Mesenchymal stem cell (in vitro differentiated cells and primary cell): ENCODE data around the gene SPATS2L.
A peak's percentile ranks its signal among the peaks of the same experiment; 100 is the strongest.

ENCODE experiments used
- DNase-seq: peaks from one replicate; pipeline ENCODE4 v3.0.0-alpha.2; 2013
- H2AFZ ChIP-seq: one replicate; pipeline ENCODE4 v1.6.1; 2013; ENCODE audit warnings: low read depth, mild to moderate bottlenecking, control low read depth, inconsistent platforms, low read length, moderate library complexity
- H2AK5ac ChIP-seq: 2 replicates; pipeline ENCODE4 v1.6.1; 2013; ENCODE audit warnings: low read length, moderate library complexity, mild to moderate bottlenecking, inconsistent platforms; ENCODE audit not compliant: severe bottlenecking
- H2BK120ac ChIP-seq: one replicate; pipeline ENCODE4 v1.6.1; 2013; ENCODE audit warnings: low read depth, mild to moderate bottlenecking, inconsistent platforms, low read length, moderate library complexity
- H2BK12ac ChIP-seq, 2 experiments: one replicate each; pipeline ENCODE4 v1.6.1; 2013; ENCODE audit warnings: inconsistent platforms in 2 of 2, low read length in 2 of 2, mild to moderate bottlenecking in 2 of 2, moderate library complexity in 2 of 2, control low read depth in 1 of 2
- H2BK15ac ChIP-seq: one replicate; pipeline ENCODE4 v1.6.1; 2013; ENCODE audit warnings: mild to moderate bottlenecking, low read depth, inconsistent platforms; ENCODE audit not compliant: poor library complexity, severe bottlenecking
- H2BK5ac ChIP-seq: 2 replicates; pipeline ENCODE4 v1.6.1; 2013; ENCODE audit warnings: low read depth, mild to moderate bottlenecking, low read length, control low read depth, inconsistent platforms; ENCODE audit not compliant: poor library complexity, severe bottlenecking
- H3K14ac ChIP-seq, 2 experiments: one replicate each; pipeline ENCODE4 v1.6.1; 2013; ENCODE audit warnings: inconsistent platforms in 2 of 2, low read length in 2 of 2, control low read depth in 1 of 2, mild to moderate bottlenecking in 1 of 2, moderate library complexity in 1 of 2
- H3K18ac ChIP-seq, 2 experiments: one replicate each; pipeline ENCODE4 v1.6.1; 2013; ENCODE audit warnings: inconsistent platforms in 2 of 2, low read length in 2 of 2, control low read depth in 1 of 2, low read depth in 1 of 2, mild to moderate bottlenecking in 1 of 2
- H3K23ac ChIP-seq, 2 experiments: one replicate each; pipeline ENCODE4 v1.6.1; 2013; ENCODE audit warnings: inconsistent platforms in 2 of 2, low read length in 2 of 2, mild to moderate bottlenecking in 2 of 2, moderate library complexity in 2 of 2, control low read depth in 1 of 2
- H3K27ac ChIP-seq: 2 replicates; pipeline ENCODE4 v1.5.1; 2013; ENCODE audit warnings: mild to moderate bottlenecking, moderate library complexity, low read length, control low read depth, inconsistent platforms; ENCODE audit not compliant: poor library complexity, severe bottlenecking
- H3K27me3 ChIP-seq, 2 experiments: 2 replicates each; pipeline versions ENCODE4 v1.6.1 to v1.7.0; 2013; ENCODE audit warnings: low read length in 2 of 2, mild to moderate bottlenecking in 2 of 2, moderate library complexity in 2 of 2, control low read depth in 1 of 2, inconsistent platforms in 1 of 2; ENCODE audit not compliant: control insufficient read depth in 1 of 2, insufficient read depth in 1 of 2
- H3K36me3 ChIP-seq, 2 experiments: 2 replicates each; pipeline versions ENCODE4 v1.6.1 to v1.7.0; 2013; ENCODE audit warnings: low read length in 2 of 2, control low read depth in 1 of 2, inconsistent platforms in 1 of 2, low read depth in 1 of 2, mild to moderate bottlenecking in 1 of 2; ENCODE audit not compliant: insufficient read depth in 2 of 2, control insufficient read depth in 1 of 2
- H3K4ac ChIP-seq, 2 experiments: one replicate each; pipeline ENCODE4 v1.6.1; 2013; ENCODE audit warnings: inconsistent platforms in 2 of 2, low read length in 2 of 2, mild to moderate bottlenecking in 2 of 2, moderate library complexity in 2 of 2, control low read depth in 1 of 2, low read depth in 1 of 2
- H3K4me1 ChIP-seq: 2 replicates; pipeline ENCODE4 v1.6.1; 2013; ENCODE audit warnings: low read depth, low read length, control low read depth; ENCODE audit not compliant: control insufficient read depth, insufficient read depth
- H3K4me2 ChIP-seq: 2 replicates; pipeline ENCODE4 v1.6.1; 2013; ENCODE audit warnings: low read length, mild to moderate bottlenecking, inconsistent platforms; ENCODE audit not compliant: poor library complexity, severe bottlenecking
- H3K4me3 ChIP-seq, 2 experiments: 2 replicates each; pipeline versions ENCODE4 v1.5.1 to v1.7.0; 2013; ENCODE audit warnings: low read length in 2 of 2, mild to moderate bottlenecking in 2 of 2, control low read depth in 1 of 2, low read depth in 1 of 2; ENCODE audit not compliant: insufficient read depth in 1 of 2
- H3K79me1 ChIP-seq: replicated peaks from 2 replicates; pipeline ENCODE4 v1.6.1; 2013; ENCODE audit warnings: mild to moderate bottlenecking, control low read depth, low read length, inconsistent platforms; ENCODE audit not compliant: poor library complexity, severe bottlenecking
- H3K9ac ChIP-seq: 2 replicates; pipeline ENCODE4 v1.7.0; 2013; ENCODE audit warnings: mild to moderate bottlenecking, low read length, moderate library complexity
- H3K9me3 ChIP-seq: 2 replicates; pipeline ENCODE4 v1.7.0; 2013; ENCODE audit warnings: mild to moderate bottlenecking, low read length; ENCODE audit not compliant: control insufficient read depth
- H4K8ac ChIP-seq: one replicate; pipeline ENCODE4 v1.6.1; 2013; ENCODE audit warnings: inconsistent platforms, mild to moderate bottlenecking, low read length, moderate library complexity
- H4K91ac ChIP-seq: one replicate; pipeline ENCODE4 v1.6.1; 2013; ENCODE audit warnings: mild to moderate bottlenecking, low read length, inconsistent platforms
- WGBS: methylation state at CpG from one replicate; pipeline ENCODE4 v1.1.7; 2013; ENCODE audit warnings: mixed read lengths; 5-methylcytosine and 5-hydroxymethylcytosine counted together

The SPATS2L gene

DNA sequence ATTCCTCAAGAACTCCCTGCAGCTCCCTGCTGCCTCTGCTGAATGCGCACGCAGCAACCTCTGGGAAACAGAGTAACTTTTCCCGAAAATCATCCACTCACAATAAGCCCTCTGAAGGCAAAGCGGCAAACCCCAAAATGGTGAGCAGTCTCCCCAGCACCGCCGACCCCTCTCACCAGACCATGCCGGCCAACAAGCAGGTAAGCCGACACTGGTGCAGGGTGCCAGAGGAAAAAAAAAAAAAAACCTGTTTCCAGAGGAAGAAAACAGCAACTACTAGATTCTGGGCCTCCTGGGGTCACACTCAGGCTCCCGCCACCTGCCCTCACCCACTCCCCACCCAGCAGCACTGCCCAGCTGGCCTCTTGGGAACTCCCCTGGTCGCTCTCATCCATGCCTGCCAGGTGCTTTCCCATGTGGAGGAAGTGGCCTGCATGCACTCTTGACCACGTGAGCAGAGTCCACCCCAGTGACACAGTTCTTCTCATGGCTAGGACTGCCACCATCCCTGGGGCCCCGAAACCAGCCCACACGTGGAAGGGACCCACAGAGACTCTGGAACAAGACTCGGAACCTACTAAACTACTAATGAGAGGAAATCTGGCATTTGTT, 166.5 kb downstream of the SPATS2L start:
- Histone ChIP-seq H3K79me1 (peaks cover 26% of the 10 kb centered on the region), H3K4me2 (no peak overlapping the region), H2BK12ac (no peak overlapping the region), H3K27me3 (no peaks in the 10 kb centered on the region), H2BK120ac (no peak overlapping the region), H3K23ac (no peak overlapping the region), H3K4me1 (peaks cover 10% of the 10 kb centered on the region), H2AK5ac (no peak overlapping the region), H3K27ac (no peak overlapping the region), H4K91ac (no peak overlapping the region), H3K9me3 (no peaks in the 10 kb centered on the region), H4K8ac (no peak overlapping the region), H2BK15ac (no peak overlapping the region), H3K9ac (no peak overlapping the region), H2BK5ac (no peak overlapping the region), H2AFZ (no peak overlapping the region), H3K14ac (no peak overlapping the region), H3K36me3 (peaks cover 53 to 85% of the 10 kb centered on the region in 2 experiments), H3K18ac (no peak overlapping the region), H3K4ac (no peak overlapping the region), H3K4me3 (no peak overlapping the region)
- DNase-seq = no peak
- WGBS = 98% methylated on average over 12 of the region's 14 CpGs

DNA sequence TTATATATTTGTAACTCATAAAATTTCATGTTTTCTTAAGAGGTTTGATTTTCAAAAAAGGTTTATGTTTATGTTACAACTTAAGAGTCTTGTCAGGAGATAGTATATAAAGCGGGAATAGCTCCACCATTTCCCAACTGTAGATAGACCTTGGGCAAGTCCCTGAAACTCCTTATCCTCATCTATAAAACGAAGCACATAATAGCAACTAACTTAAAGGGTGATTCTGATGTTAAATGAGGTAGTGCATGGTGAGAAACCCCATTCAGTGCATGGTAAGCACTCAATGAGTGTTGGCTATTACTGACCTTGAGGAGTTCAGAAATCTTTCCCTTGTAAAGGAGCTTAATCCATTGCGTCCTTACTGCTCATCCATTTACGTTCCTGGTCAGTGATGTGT, 169.3 kb downstream of the SPATS2L start:
- no peak overlapping the region for H3K18ac ChIP-seq
- no peak overlapping the region for H2AFZ ChIP-seq
- H2BK12ac ChIP-seq = no peak overlapping the region
- no peak overlapping the region for H3K9ac ChIP-seq
- H3K4ac ChIP-seq = no peak overlapping the region
- 89% methylated on average over 3 of the region's 4 CpGs for WGBS
- H2BK15ac ChIP-seq = no peak overlapping the region
- H3K36me3 ChIP-seq = peaks cover 52 to 60% of the 10 kb centered on the region in 2 experiments
- DNase-seq = no peak
- H3K23ac ChIP-seq = no peak overlapping the region
- H3K79me1 ChIP-seq = peaks cover 24% of the 10 kb centered on the region
- H3K9me3 ChIP-seq = no peaks in the 10 kb centered on the region
- no peak overlapping the region for H2BK120ac ChIP-seq
- H4K8ac ChIP-seq = no peak overlapping the region
- H2BK5ac ChIP-seq = no peak overlapping the region
- peaks cover 8% of the 10 kb centered on the region for H3K4me1 ChIP-seq
- H3K4me3 ChIP-seq = no peak overlapping the region
- no peaks in the 10 kb centered on the region for H3K27me3 ChIP-seq
- H4K91ac ChIP-seq = no peak overlapping the region
- H3K27ac ChIP-seq = no peak overlapping the region
- H2AK5ac ChIP-seq = no peak overlapping the region
- H3K4me2 ChIP-seq = no peak overlapping the region
- H3K14ac ChIP-seq = no peak overlapping the region

DNA sequence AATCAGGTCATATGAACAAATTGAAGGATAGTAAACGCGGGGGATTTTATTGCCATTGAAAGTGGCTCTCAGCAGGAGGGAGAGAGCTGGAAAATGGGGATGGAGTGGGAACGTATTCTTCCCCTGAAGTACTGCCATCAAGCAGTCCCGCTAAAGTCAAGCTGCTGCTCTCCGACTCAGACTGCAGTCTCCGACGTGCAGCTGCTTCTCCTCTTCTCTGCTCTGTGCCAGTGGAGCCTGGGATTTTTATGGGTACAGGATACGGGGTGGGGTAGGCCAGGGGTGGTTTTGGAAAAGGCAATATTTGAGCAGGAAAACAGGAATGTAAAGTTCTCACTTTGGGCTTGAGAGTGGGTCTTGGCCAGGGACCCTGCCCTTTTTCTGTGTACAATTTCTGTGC, 170.3 kb downstream of the SPATS2L start:
- Histone ChIP-seq H3K36me3 (peaks cover 45 to 55% of the 10 kb centered on the region in 2 experiments), H2AFZ (no peak overlapping the region), H2AK5ac (no peak overlapping the region), H3K27me3 (no peaks in the 10 kb centered on the region), H3K14ac (no peak overlapping the region), H3K23ac (no peak overlapping the region), H3K4me1 (peaks cover 7% of the 10 kb centered on the region), H3K4me3 (no peak overlapping the region), H3K9ac (peak overlapping the region; percentile 47), H4K91ac (no peak overlapping the region), H2BK5ac (no peak overlapping the region), H2BK120ac (no peak overlapping the region), H2BK15ac (no peak overlapping the region), H3K4ac (no peak overlapping the region), H3K4me2 (no peak overlapping the region), H3K9me3 (no peaks in the 10 kb centered on the region), H3K79me1 (peaks cover 20% of the 10 kb centered on the region), H2BK12ac (no peak overlapping the region), H3K27ac (no peak overlapping the region), H4K8ac (no peak overlapping the region), H3K18ac (no peak overlapping the region)
- DNase-seq = no peak
- 86% methylated on average over 7 of the region's 8 CpGs for WGBS

GRCh38 chr2:200477667-200478131, 171.2 kb downstream of the SPATS2L start:
- Histone ChIP-seq H3K36me3 (peaks cover 39 to 46% of the 10 kb centered on the region in 2 experiments), H3K79me1 (peaks cover 14% of the 10 kb centered on the region), H2BK12ac (no peak overlapping the region), H2BK120ac (no peak overlapping the region), H4K91ac (no peak overlapping the region), H3K14ac (no peak overlapping the region), H3K27ac (no peak overlapping the region), H3K23ac (no peak overlapping the region), H2BK5ac (no peak overlapping the region), H3K18ac (no peak overlapping the region), H3K4me2 (no peak overlapping the region), H2BK15ac (no peak overlapping the region), H3K27me3 (no peaks in the 10 kb centered on the region), H3K9ac (peak overlapping the region; percentile 47), H2AFZ (no peak overlapping the region), H3K4ac (peak overlapping the region in 1 of 2 experiments; percentile 29), H3K9me3 (no peaks in the 10 kb centered on the region), H2AK5ac (no peak overlapping the region), H3K4me3 (no peak overlapping the region), H3K4me1 (peaks cover 7% of the 10 kb centered on the region), H4K8ac (no peak overlapping the region)
- no peak for DNase-seq
- over 99% methylated on average over 21 of the region's 21 CpGs for WGBS
